Ovary (tissue), 3 donors: Measurements from ENCODE around the gene MTURN.

Experiments used
- EP300 ChIP-seq: sonication (generic); formaldehyde crosslinking; IDR thresholded peaks from one replicate; pipeline ENCODE4 v1.6.1; 2017; ENCODE audit warnings: antibody characterized with exemption
- POLR2A ChIP-seq: fragments of 450-650 bp; IDR thresholded peaks from one replicate; pipeline ENCODE4 v1.6.1; 2017; ENCODE audit warnings: antibody characterized with exemption, mild to moderate bottlenecking, moderate library complexity
- TF ChIP-seq, protein P1 (sequence below), 3 donors: fragments of 450-650 bp in 2 of 3; fragments of 200-600 bp in 1 of 3; IDR thresholded peaks; one replicate each; pipeline versions ENCODE4 v1.5.1 to v1.8.0; 2016 to 2022; ENCODE audit warnings: antibody characterized with exemption in 3 of 3, mild to moderate bottlenecking in 1 of 3
- donor health status: DM: no; HTN: no; CAD: no.

DNA sequence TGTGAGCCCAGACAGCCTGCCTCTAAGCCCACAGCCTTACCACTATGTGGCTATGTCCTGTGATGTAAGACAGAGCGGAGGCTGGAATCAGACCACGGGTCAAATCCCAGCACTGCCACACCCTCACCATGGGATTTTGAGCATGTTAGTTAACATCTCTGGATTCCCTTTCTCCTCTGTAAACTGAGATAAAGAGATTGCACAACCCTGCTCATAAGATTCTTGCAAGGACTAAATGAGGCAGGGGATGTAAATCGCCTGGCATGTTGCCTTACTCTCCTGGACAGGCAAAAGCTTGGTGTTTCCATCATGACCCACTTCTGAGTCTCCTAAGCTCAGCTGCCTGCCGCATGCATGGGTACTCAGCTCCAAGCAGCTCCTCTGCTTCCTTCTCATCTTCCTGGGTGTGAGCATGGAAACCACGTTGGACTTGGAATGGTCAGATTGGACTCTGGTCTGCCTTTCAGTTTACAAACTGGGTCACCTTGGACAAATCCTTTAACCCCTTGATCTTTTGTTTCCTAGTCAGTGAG, 41.3 kb upstream of the MTURN start:
- TF ChIP-seq POLR2A (no peak), EP300 (no peak)
- TF ChIP-seq, protein P1, sequence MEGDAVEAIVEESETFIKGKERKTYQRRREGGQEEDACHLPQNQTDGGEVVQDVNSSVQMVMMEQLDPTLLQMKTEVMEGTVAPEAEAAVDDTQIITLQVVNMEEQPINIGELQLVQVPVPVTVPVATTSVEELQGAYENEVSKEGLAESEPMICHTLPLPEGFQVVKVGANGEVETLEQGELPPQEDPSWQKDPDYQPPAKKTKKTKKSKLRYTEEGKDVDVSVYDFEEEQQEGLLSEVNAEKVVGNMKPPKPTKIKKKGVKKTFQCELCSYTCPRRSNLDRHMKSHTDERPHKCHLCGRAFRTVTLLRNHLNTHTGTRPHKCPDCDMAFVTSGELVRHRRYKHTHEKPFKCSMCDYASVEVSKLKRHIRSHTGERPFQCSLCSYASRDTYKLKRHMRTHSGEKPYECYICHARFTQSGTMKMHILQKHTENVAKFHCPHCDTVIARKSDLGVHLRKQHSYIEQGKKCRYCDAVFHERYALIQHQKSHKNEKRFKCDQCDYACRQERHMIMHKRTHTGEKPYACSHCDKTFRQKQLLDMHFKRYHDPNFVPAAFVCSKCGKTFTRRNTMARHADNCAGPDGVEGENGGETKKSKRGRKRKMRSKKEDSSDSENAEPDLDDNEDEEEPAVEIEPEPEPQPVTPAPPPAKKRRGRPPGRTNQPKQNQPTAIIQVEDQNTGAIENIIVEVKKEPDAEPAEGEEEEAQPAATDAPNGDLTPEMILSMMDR (IDR thresholded peaks at IDR 0.05), result no peak
